Colonic mucosa (tissue), 4 donors: ENCODE results near the gene UBE2M. TPM values are rescaled to one million over a fixed set of nuclear protein-coding genes. Genes with fewer than 3 reads are reported as not detected.

Experiments
- DNase-seq: peaks from one replicate; pipeline ENCODE4 v3.0.0-alpha.2; 2020
- H3K27ac ChIP-seq: fragments of 200-600 bp; one replicate; pipeline ENCODE4 v1.8.0; 2021
- H3K27me3 ChIP-seq: fragments of 200-600 bp; one replicate; pipeline ENCODE4 v1.8.0; 2021
- H3K36me3 ChIP-seq: fragments of 200-600 bp; one replicate; pipeline ENCODE4 v1.8.0; 2021
- H3K4me1 ChIP-seq: fragments of 200-600 bp; one replicate; pipeline ENCODE4 v1.8.0; 2021; ENCODE audit warnings: mild to moderate bottlenecking
- H3K4me3 ChIP-seq: fragments of 200-600 bp; one replicate; pipeline ENCODE4 v1.8.0; 2021
- H3K9ac ChIP-seq, 2 donors: one replicate each; pipeline ENCODE4 v1.7.0; 2013; ENCODE audit warnings: control low read depth in 2 of 2, low read depth in 2 of 2, low read length in 2 of 2
- H3K9me3 ChIP-seq: fragments of 200-600 bp; one replicate; pipeline ENCODE4 v1.8.0; 2021
- CTCF ChIP-seq: fragments of 200-600 bp; IDR thresholded peaks from one replicate; pipeline ENCODE4 v1.8.0; 2022; ENCODE audit warnings: antibody characterized with exemption, mild to moderate bottlenecking
- intact Hi-C: fragments of 100-400 bp; cut with DNase I; formaldehyde crosslinking; loops from one replicate; pipeline ENCODE4 v1.14.1; 2022
- total RNA-seq, 2 donors: library from RNA; stranded (reverse); fragmentation: NEBNext Ultra II Directional in 1 of 2; extraction: Animal tissue kit (Norgen Biotek cat#: 25700) in 1 of 2; gene quantifications; one replicate each; pipeline ENCODE4 v1.2.1, GENCODE V29; 2021
- donor health status: healthy.
- donor health status: DM: no; HTN: no; CAD: no.
- donor health status: DM: no; HTN: no; CAD: no.

Gene UBE2M
- total RNA-seq, 2 donors from 2014 or later = 63.0 to 79.4 TPM

GRCh38 chr19:58571575-58571947 lies 13.2 kb upstream of the UBE2M start:
- Histone ChIP-seq H3K9ac (no peak overlapping the region), H3K9me3 (no peaks in the 10 kb centered on the region), H3K4me3 (no peak overlapping the region), H3K4me1 (peaks cover 5% of the 10 kb centered on the region), H3K27me3 (no peaks in the 10 kb centered on the region), H3K27ac (no peak overlapping the region), H3K36me3 (no peaks in the 10 kb centered on the region)
- DNase-seq = peak; percentile 17
- no peak for TF ChIP-seq CTCF
- intact Hi-C loops = no loop called here

DNA sequence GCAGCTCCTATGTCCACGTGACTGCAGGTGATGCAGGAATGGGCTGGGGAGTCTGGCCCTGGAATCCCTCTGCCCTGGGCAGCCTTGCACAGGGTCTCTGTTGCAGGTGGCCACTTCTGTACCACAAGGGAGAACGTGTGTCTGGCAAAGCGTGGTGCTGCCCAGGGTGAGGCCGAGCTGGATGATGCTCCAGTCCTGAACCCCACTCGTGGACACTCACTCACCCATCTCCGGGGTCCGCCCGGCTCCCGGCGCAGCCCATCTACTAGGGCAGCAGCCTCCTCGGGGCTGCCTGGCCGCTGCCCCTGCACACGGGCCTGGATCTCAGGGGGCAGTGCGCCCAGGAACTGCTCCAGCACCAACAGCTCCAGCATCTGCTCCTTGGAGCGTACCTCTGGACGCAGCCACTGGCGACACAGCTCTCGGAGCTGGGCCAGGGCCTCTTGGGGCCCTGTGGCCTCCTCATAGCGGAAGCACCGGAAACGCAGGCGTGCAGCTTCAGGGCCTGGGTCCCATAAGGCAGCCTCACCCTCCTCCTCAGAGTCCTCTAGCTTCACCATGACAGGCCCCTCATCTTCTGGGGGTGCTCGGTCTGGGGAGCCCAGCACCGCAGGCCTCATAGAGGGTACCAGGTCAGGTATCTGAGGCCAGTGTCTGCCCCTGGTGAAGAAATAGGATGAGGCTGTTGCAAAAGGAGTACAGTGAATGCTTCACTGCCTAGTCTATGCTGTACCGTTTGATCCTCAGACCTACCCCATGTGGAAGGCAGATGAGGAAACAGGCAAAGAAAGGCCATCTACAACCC lies 12.6 kb upstream of the UBE2M start:
- Histone ChIP-seq H3K4me3 (no peak overlapping the region), H3K27ac (no peak overlapping the region), H3K9ac (no peak overlapping the region), H3K9me3 (no peaks in the 10 kb centered on the region), H3K4me1 (peaks cover 5% of the 10 kb centered on the region), H3K36me3 (no peaks in the 10 kb centered on the region), H3K27me3 (no peaks in the 10 kb centered on the region)
- peak; percentile 20 for DNase-seq
- intact Hi-C loops = no loop called here
- TF ChIP-seq CTCF = no peak

DNA sequence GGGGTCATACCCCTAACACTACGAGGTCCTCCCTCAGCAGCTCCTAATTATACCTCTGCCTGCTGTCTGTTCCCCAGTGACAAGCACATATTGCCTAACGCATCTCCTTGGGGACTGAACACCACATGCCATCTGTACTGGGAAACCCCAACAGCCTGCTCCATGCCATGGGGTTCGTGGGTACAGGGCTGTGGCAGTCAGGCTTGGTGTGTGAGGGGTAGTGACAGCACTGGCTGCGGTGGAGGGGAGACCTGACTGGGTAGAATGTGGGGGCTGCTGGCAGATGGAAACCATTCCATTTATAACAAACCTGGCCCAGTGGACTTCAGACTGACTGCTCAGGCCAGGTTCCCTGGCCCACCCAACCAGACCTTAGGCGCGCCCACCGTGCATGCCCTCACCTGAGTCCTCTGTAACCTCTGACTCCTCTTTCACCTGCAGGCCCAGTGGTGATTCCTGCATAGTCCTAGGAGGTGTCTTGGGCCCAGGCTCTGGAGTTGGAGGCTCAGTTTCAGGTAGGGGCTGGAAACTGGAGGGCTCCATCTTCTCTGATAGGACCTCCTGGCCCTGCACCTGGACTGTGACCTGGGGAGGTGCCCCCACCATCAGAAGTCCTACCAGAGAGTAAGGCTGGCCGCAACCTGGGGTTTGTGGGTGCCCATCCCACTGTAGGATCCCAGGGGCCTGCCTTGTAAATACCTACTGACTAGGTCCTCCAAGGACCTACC lies 11.7 kb upstream of the UBE2M start:
- Histone ChIP-seq H3K4me3 (no peak overlapping the region), H3K9me3 (no peaks in the 10 kb centered on the region), H3K36me3 (no peaks in the 10 kb centered on the region), H3K27me3 (no peaks in the 10 kb centered on the region), H3K4me1 (peaks cover 5% of the 10 kb centered on the region), H3K27ac (no peak overlapping the region), H3K9ac (no peak overlapping the region)
- TF ChIP-seq CTCF = no peak
- intact Hi-C loops = no loop called here
- peak; percentile 18 for DNase-seq

- no peaks in the 10 kb centered on the region for H3K9me3 ChIP-seq
- H3K9ac ChIP-seq = no peak overlapping the region
- no peaks in the 10 kb centered on the region for H3K27me3 ChIP-seq
- no peak overlapping the region for H3K27ac ChIP-seq
- H3K36me3 ChIP-seq = no peaks in the 10 kb centered on the region
- DNase-seq = peak; percentile 16
- H3K4me3 ChIP-seq = no peak overlapping the region
- intact Hi-C loops = no loop called here
- H3K4me1 ChIP-seq = peaks cover 5% of the 10 kb centered on the region
- no peak for TF ChIP-seq CTCF
Measured at GRCh38 chr19:58569191-58569942, 11.0 kb upstream of the UBE2M start.

DNA sequence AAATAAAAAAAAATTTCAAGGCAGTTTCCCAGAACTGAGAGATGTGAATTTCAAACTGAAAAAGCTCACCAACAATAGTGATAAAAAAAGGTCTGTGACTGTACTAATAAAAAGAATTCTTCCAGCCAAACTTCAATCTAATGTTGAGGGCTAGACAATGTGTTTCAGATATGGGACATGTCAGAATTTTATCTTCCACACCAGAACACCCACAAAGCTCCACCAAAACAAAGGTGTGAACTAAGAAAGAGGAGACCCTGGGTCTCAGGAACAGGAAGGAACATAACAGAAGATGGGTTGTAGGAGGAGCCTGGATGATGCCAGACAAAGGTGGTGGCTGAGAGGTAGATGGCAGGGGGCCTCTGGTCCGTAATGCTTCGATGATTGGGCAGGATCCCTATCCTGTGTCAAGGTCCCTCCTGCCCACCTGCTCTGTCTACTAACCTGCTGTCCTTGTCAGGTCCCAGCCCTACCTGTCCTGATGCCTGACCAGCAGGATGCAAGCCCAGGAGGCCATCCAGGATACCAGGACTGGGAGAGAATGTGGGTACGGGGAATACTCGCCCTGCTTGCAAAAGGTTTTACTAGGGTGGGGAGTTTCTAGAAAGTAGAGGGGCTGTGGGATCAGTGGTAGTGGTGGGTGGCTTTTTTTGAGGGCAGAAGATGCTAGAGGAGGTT lies 10.2 kb upstream of the UBE2M start:
- DNase-seq = peak; percentile 16
- Histone ChIP-seq H3K27ac (no peak overlapping the region), H3K36me3 (no peaks in the 10 kb centered on the region), H3K4me3 (no peak overlapping the region), H3K9ac (no peak overlapping the region), H3K4me1 (peaks cover 6% of the 10 kb centered on the region), H3K27me3 (no peaks in the 10 kb centered on the region), H3K9me3 (no peaks in the 10 kb centered on the region)
- TF ChIP-seq CTCF = no peak
- intact Hi-C loops = no loop called here
